Large intestine (tissue), 3 donors: ENCODE measurements around the gene UBE2G2. TPM values are rescaled to one million over a fixed set of nuclear protein-coding genes. Genes with fewer than 3 reads are reported as not detected.

Experiments
- DNase-seq, 2 donors: peaks; one replicate each; pipeline versions ENCODE4 v3.0.0 to v3.0.0-alpha.2; 2013
- H3K27ac ChIP-seq: one replicate; pipeline ENCODE4 v1.5.1; 2013; ENCODE audit warnings: low read length
- H3K27me3 ChIP-seq: 2 replicates; pipeline ENCODE4 v1.6.1; 2013; ENCODE audit warnings: low read length; ENCODE audit not compliant: control insufficient read depth, insufficient read depth
- H3K36me3 ChIP-seq: 2 replicates; pipeline ENCODE4 v1.6.1; 2013; ENCODE audit warnings: low read length; ENCODE audit not compliant: control insufficient read depth, insufficient read depth
- H3K4me1 ChIP-seq: one replicate; pipeline ENCODE4 v1.6.1; 2013; ENCODE audit warnings: low read length; ENCODE audit not compliant: control insufficient read depth, insufficient read depth
- H3K4me3 ChIP-seq: one replicate; pipeline ENCODE4 v1.5.1; 2013; ENCODE audit warnings: low read length
- H3K9me3 ChIP-seq: one replicate; pipeline ENCODE4 v1.6.1; 2013; ENCODE audit warnings: mild to moderate bottlenecking, low read depth, low read length, moderate library complexity; ENCODE audit not compliant: control insufficient read depth
- WGBS: methylation state at CpG from one replicate; pipeline ENCODE4 v1.1.5; 2013; ENCODE audit warnings: low lambda C conversion rate; ENCODE audit not compliant: insufficient coverage; 5-methylcytosine and 5-hydroxymethylcytosine counted together
- polyA plus RNA-seq: library from polyadenylated mRNA; unstranded; fragments of 120-200 nt; gene quantifications from one replicate; pipeline ENCODE4 v1.2.1, GENCODE V29; 2013

UBE2G2 gene
- polyA plus RNA-seq, 1 donor = 97.1 TPM

GRCh38 chr21:44758141-44758561, 43.5 kb downstream of the UBE2G2 start:
- Histone ChIP-seq H3K4me1 (no peaks in the 10 kb centered on the region), H3K9me3 (no peaks in the 10 kb centered on the region), H3K27ac (no peak overlapping the region), H3K27me3 (no peaks in the 10 kb centered on the region), H3K4me3 (no peak overlapping the region), H3K36me3 (no peaks in the 10 kb centered on the region)
- no CpG with 5 or more reads among the region's 8 CpGs for WGBS
- no peak for DNase-seq

DNA sequence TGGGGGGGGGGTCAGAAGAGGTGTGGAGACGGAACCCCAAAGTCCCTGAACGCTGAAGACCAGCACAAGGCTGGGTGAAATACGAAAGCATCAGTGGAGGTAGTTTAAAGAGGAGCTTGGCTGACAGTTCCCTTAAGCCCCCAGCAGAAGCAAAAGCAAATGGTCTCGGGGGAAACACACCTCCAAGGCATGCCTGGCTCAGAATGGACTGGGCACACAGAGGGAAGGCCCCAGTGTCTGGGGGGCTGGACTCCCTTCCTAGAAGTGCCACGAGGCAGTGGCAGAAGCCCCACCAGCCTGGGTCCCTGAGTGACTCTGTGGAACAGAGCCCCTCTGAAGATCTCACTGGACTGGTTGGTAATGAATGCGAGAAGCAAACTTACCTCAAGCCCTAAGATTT, 43.9 kb downstream of the UBE2G2 start:
- Histone ChIP-seq H3K4me1 (no peaks in the 10 kb centered on the region), H3K27ac (no peak overlapping the region), H3K9me3 (no peaks in the 10 kb centered on the region), H3K27me3 (no peaks in the 10 kb centered on the region), H3K36me3 (no peaks in the 10 kb centered on the region), H3K4me3 (no peak overlapping the region)
- no peak for DNase-seq
- no CpG with 5 or more reads among the region's 6 CpGs for WGBS

GRCh38 chr21:44756423-44757185, 45.0 kb downstream of the UBE2G2 start:
- no peaks in the 10 kb centered on the region for H3K4me1 ChIP-seq
- H3K9me3 ChIP-seq = no peaks in the 10 kb centered on the region
- H3K36me3 ChIP-seq = no peaks in the 10 kb centered on the region
- no peak overlapping the region for H3K27ac ChIP-seq
- WGBS = 86% methylated on average over 1 of the region's 23 CpGs
- no peaks in the 10 kb centered on the region for H3K27me3 ChIP-seq
- DNase-seq = no peak
- no peak overlapping the region for H3K4me3 ChIP-seq

- H3K36me3 ChIP-seq = no peaks in the 10 kb centered on the region
- H3K27me3 ChIP-seq = no peaks in the 10 kb centered on the region
- no peak overlapping the region for H3K27ac ChIP-seq
- H3K4me3 ChIP-seq = no peak overlapping the region
- no peak for DNase-seq
- WGBS = no CpG with 5 or more reads among the region's 5 CpGs
- H3K9me3 ChIP-seq = no peaks in the 10 kb centered on the region
- no peaks in the 10 kb centered on the region for H3K4me1 ChIP-seq
Observed at GRCh38 chr21:44755227-44755626, 46.4 kb downstream of the UBE2G2 start.

DNA sequence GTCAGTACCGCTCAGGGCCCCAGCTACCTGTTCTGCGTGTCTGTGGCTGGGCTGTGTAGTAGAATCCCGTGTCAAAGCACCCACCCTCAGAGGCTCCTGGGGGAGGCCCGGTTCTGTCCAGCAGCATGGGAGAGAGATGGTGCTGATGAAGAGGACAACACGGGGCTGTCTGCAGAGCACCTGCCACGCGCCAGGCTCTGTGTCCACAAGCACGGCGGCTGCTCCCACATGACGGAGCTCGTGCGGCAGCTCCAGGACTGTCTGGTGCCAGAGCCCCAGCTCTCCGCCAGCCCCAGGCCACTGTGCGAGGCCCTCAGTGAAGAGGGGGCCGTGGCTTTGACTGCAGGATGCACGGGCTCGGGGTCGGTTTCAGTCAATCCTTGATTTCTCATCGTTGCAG, 48.3 kb downstream of the UBE2G2 start:
- Histone ChIP-seq H3K4me1 (no peaks in the 10 kb centered on the region), H3K4me3 (no peak overlapping the region), H3K27me3 (peaks cover 15% of the 10 kb centered on the region), H3K36me3 (no peaks in the 10 kb centered on the region), H3K9me3 (no peaks in the 10 kb centered on the region), H3K27ac (no peak overlapping the region)
- no peak for DNase-seq
- no CpG with 5 or more reads among the region's 19 CpGs for WGBS

GRCh38 chr21:44752671-44753235, 48.9 kb downstream of the UBE2G2 start:
- Histone ChIP-seq H3K9me3 (no peaks in the 10 kb centered on the region), H3K27ac (no peak overlapping the region), H3K27me3 (peaks cover 15% of the 10 kb centered on the region), H3K4me1 (no peaks in the 10 kb centered on the region), H3K4me3 (no peak overlapping the region), H3K36me3 (no peaks in the 10 kb centered on the region)
- no peak for DNase-seq
- WGBS = no CpG with 5 or more reads among the region's 11 CpGs

- Histone ChIP-seq H3K4me3 (no peak overlapping the region), H3K27me3 (peaks cover 15% of the 10 kb centered on the region), H3K27ac (no peak overlapping the region), H3K4me1 (no peaks in the 10 kb centered on the region), H3K9me3 (no peaks in the 10 kb centered on the region), H3K36me3 (no peaks in the 10 kb centered on the region)
- DNase-seq = no peak
- no CpG with 5 or more reads among the region's 34 CpGs for WGBS
Observed at GRCh38 chr21:44751799-44752636, 49.6 kb downstream of the UBE2G2 start.

DNA sequence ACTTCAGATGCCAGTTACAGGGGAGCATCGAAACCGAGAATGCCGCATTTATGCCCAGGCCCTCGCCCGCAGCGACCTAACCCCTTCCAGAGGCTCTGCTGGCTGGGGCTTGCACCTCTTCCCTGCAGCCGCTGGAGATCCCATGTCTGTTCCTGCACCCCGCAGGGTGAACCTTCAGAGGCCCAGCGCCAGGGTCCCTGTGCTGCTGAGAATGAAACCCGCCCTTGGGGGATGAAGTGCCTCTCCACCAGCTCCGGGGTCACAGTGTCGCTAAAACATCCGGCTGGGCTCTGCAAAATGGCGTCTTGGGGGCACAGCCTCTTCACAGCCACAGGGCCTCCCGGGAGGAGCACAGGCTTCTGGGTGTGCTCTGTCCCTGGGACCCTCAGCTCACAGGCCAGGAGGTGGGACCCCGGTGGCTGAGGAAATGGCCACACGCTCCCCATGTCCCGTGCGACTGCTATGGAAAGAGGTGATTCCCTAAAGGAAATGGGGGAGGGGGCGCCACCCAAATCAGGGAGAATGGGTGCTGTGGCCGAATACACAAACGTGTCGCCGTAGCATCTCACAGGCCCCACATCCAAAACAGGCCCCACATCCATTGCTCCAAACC, 50.3 kb downstream of the UBE2G2 start:
- H3K4me3 ChIP-seq = no peak overlapping the region

GRCh38 chr21:44750675-44751025, 51.0 kb downstream of the UBE2G2 start:
- Histone ChIP-seq H3K9me3 (no peaks in the 10 kb centered on the region), H3K36me3 (no peaks in the 10 kb centered on the region), H3K27ac (no peak overlapping the region), H3K4me3 (no peak overlapping the region), H3K4me1 (no peaks in the 10 kb centered on the region), H3K27me3 (peaks cover 15% of the 10 kb centered on the region)
- DNase-seq = no peak
- no CpG with 5 or more reads among the region's 12 CpGs for WGBS

More for the DNA sequence above, 50.3 kb downstream of the UBE2G2 start:
- no peaks in the 10 kb centered on the region for H3K36me3 ChIP-seq
- H3K27me3 ChIP-seq = peaks cover 15% of the 10 kb centered on the region
- H3K4me1 ChIP-seq = no peaks in the 10 kb centered on the region
- DNase-seq = no peak
- H3K9me3 ChIP-seq = no peaks in the 10 kb centered on the region
- H3K27ac ChIP-seq = no peak overlapping the region
- no CpG with 5 or more reads among the region's 24 CpGs for WGBS
